Tibial nerve (tissue), 4 donors: Measurements from ENCODE around the gene RNF151. TPM values are rescaled to one million over a fixed set of nuclear protein-coding genes. Genes with fewer than 3 reads are reported as not detected.

Experiments used
- DNase-seq, 2 donors: peaks; one replicate each; pipeline ENCODE4 v3.0.0-alpha.2; 2019; ENCODE audit warnings: low spot score in 2 of 2
- H3K27ac ChIP-seq, 4 donors: fragments of 200-600 bp; sonication (generic) in 3 of 4; one replicate each; pipeline ENCODE4 v1.5.1; 2017 to 2019; ENCODE audit warnings: mild to moderate bottlenecking in 1 of 4
- H3K27me3 ChIP-seq, 2 donors: fragments of 200-600 bp; sonication (generic) in 1 of 2; one replicate each; pipeline versions ENCODE4 v1.5.1 to v1.6.0; 2017 to 2019
- H3K36me3 ChIP-seq, 3 donors: fragments of 200-600 bp; sonication (generic); one replicate each; pipeline ENCODE4 v1.5.1; 2018 to 2019
- H3K4me1 ChIP-seq, 4 donors: fragments of 200-600 bp; sonication (generic) in 3 of 4; one replicate each; pipeline ENCODE4 v1.5.1; 2017 to 2019
- H3K4me3 ChIP-seq, 4 donors: fragments of 200-600 bp; sonication (generic) in 3 of 4; one replicate each; pipeline ENCODE4 v1.5.1; 2017 to 2019; ENCODE audit warnings: mild to moderate bottlenecking in 1 of 4, moderate library complexity in 1 of 4
- H3K9me3 ChIP-seq, 4 donors: fragments of 200-600 bp; sonication (generic) in 3 of 4; one replicate each; pipeline ENCODE4 v1.5.1; 2017 to 2019
- CTCF ChIP-seq, 5 experiments: fragments of 200-600 bp in 3 of 5; fragments of 450-650 bp in 2 of 5; sonication (generic) in 3 of 5; IDR thresholded peaks; one replicate each; pipeline ENCODE4 v1.5.1; 2016 to 2019; ENCODE audit warnings: antibody characterized with exemption in 5 of 5, mild to moderate bottlenecking in 3 of 5, moderate library complexity in 2 of 5
- EP300 ChIP-seq, 2 donors: sonication (generic); formaldehyde crosslinking; IDR thresholded peaks; one replicate each; pipeline ENCODE4 v1.6.1; 2017; ENCODE audit warnings: antibody characterized with exemption in 2 of 2, mild to moderate bottlenecking in 1 of 2
- POLR2A ChIP-seq, 2 donors: fragments of 450-650 bp; IDR thresholded peaks; one replicate each; pipeline ENCODE4 v1.6.1; 2017; ENCODE audit warnings: antibody characterized with exemption in 2 of 2, mild to moderate bottlenecking in 2 of 2, moderate library complexity in 2 of 2
- WGBS, 2 donors: methylation state at CpG; one replicate each; pipeline ENCODE4 v1.1.5; 2018; 5-methylcytosine and 5-hydroxymethylcytosine counted together
- total RNA-seq, 4 donors: library from RNA; depleted of rRNA; stranded (reverse); fragments of >200 nt; gene quantifications; one replicate each; pipeline ENCODE4 v1.1.0, GENCODE V29; 2016

The RNF151 gene
- total RNA-seq, 4 donors from 2014 or later = not detected

- H3K9me3 ChIP-seq = no peaks in the 10 kb centered on the region
- WGBS, 2 donors = 92 to 95% methylated on average over 25 to 26 of the region's 33 CpGs
- H3K4me1 ChIP-seq = peaks cover 0 to 44% (median 24%) of the 10 kb centered on the region in 4 donors
- H3K27ac ChIP-seq = no peak overlapping the region
- H3K27me3 ChIP-seq = peaks cover 0 to 32% of the 10 kb centered on the region in 2 donors
- H3K4me3 ChIP-seq = no peak overlapping the region
- no peak for DNase-seq
- peaks cover 0 to 58% (median 36%) of the 10 kb centered on the region in 3 donors for H3K36me3 ChIP-seq
- TF ChIP-seq POLR2A (IDR thresholded peaks at IDR 0.05) (no peak), EP300 (IDR thresholded peaks at IDR 0.05) (no peak)
Observed at GRCh38 chr16:1975432-1976215, 9.0 kb downstream of the RNF151 start.

GRCh38 chr16:1976216-1976520 is 9.5 kb downstream of the RNF151 start:
- Histone ChIP-seq H3K4me3 (no peak overlapping the region), H3K27me3 (peaks cover 0 to 37% of the 10 kb centered on the region in 2 donors), H3K9me3 (no peaks in the 10 kb centered on the region), H3K27ac (no peak overlapping the region), H3K36me3 (peaks cover 0 to 58% (median 36%) of the 10 kb centered on the region in 3 donors), H3K4me1 (peaks cover 0 to 40% (median 19%) of the 10 kb centered on the region in 4 donors)
- TF ChIP-seq POLR2A (IDR thresholded peaks at IDR 0.05) (no peak), CTCF (IDR thresholded peaks at IDR 0.05) (no peak), EP300 (IDR thresholded peaks at IDR 0.05) (no peak)
- no peak for DNase-seq
- 93 to 96% methylated on average over 7 to 8 of the region's 8 CpGs for WGBS, 2 donors

GRCh38 chr16:1976951-1977874 is 10.6 kb downstream of the RNF151 start:
- Histone ChIP-seq H3K27me3 (peaks cover 0 to 48% of the 10 kb centered on the region in 2 donors), H3K36me3 (peaks cover 0 to 58% (median 36%) of the 10 kb centered on the region in 3 donors), H3K4me1 (peaks cover 0 to 36% (median 17%) of the 10 kb centered on the region in 4 donors), H3K4me3 (no peak overlapping the region), H3K9me3 (no peaks in the 10 kb centered on the region), H3K27ac (no peak overlapping the region)
- TF ChIP-seq EP300 (IDR thresholded peaks at IDR 0.05) (no peak), POLR2A (IDR thresholded peaks at IDR 0.05) (no peak), CTCF (IDR thresholded peaks at IDR 0.05) (no peak)
- 86 to 93% methylated on average over 23 to 29 of the region's 33 CpGs for WGBS, 2 donors
- no peak for DNase-seq

- Histone ChIP-seq H3K27me3 (peaks cover 0 to 53% of the 10 kb centered on the region in 2 donors), H3K27ac (no peak overlapping the region), H3K36me3 (peaks cover 0 to 58% (median 36%) of the 10 kb centered on the region in 3 donors), H3K4me3 (no peak overlapping the region), H3K4me1 (peaks cover 0 to 33% (median 13%) of the 10 kb centered on the region in 4 donors), H3K9me3 (no peaks in the 10 kb centered on the region)
- 90% methylated on average over 17 of the region's 18 CpGs; no CpG with 5 or more reads in 1 of the 2 donors for WGBS, 2 donors
- no peak for TF ChIP-seq CTCF (IDR thresholded peaks at IDR 0.05)
- TF ChIP-seq EP300 (IDR thresholded peaks at IDR 0.05) = no peak
- no peak for TF ChIP-seq POLR2A (IDR thresholded peaks at IDR 0.05)
- no peak for DNase-seq
Observed at GRCh38 chr16:1977875-1978268, 11.2 kb downstream of the RNF151 start.

- no peaks in the 10 kb centered on the region for H3K9me3 ChIP-seq
- H3K36me3 ChIP-seq = peaks cover 0 to 58% (median 36%) of the 10 kb centered on the region in 3 donors
- peaks cover 0 to 55% of the 10 kb centered on the region in 2 donors for H3K27me3 ChIP-seq
- H3K4me1 ChIP-seq = peaks cover 0 to 33% (median 11%) of the 10 kb centered on the region in 4 donors
- no peak for DNase-seq
- no peak for TF ChIP-seq POLR2A (IDR thresholded peaks at IDR 0.05)
- TF ChIP-seq EP300 (IDR thresholded peaks at IDR 0.05) = no peak
- TF ChIP-seq CTCF (IDR thresholded peaks at IDR 0.05) = no peak
- H3K4me3 ChIP-seq = peak overlapping the region in 1 of 4 donors; percentile 21
- peak overlapping the region in 1 of 4 donors; percentile 53 for H3K27ac ChIP-seq
- WGBS, 2 donors = 75 to 78% methylated on average over 30 to 36 of the region's 37 CpGs
Observed at GRCh38 chr16:1978476-1979120, 11.9 kb downstream of the RNF151 start.
